ENCODE data around the gene LHX6. TPM values are rescaled to one million over a fixed set of nuclear protein-coding genes. Genes with fewer than 3 reads are reported as not detected.

The LHX6 gene
- total and polyA plus RNA-seq, 2 of the 4 experiments (the other 2 are of a cell fraction), result under 0.01 to 0.05 TPM

DNA sequence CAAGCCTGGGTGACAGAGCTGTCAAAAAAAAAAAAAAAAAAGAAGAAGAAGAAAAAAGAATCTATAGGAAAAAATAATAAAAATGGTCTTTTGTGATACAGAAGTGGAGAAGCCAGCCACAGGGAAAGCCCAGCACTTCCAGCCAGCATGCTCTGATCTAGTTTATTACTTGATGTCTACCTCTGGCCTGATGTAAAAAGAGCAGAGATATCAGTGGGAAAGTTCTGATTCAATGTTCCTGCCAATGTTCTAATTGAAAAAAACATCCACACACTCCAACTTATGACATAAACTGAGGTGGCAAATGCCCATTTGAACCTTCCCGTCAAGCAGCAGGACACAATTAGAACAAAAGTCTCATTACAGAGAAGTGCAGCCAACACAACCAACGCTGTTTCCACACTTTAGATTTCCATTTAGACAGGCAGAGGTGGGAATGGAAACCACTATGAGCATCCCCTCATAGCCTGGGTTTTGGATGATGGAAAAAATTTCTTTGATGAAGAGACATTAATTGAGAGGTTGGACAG, 30.2 kb upstream of the LHX6 start:
- no TSS peak for BruUV-seq (replicated peaks)
- H3K79me1 ChIP-seq (ENCODE audit: low read depth in 1 of 2, low read length in 2 of 2), result peaks cover 21 to 57% of the 10 kb centered on the region in 2 experiments
- ATAC-seq (ENCODE audit: low read depth), result no peak
- no peak overlapping the region for H2BK15ac ChIP-seq (ENCODE audit: low read depth, low read length)
- H3K14ac ChIP-seq (replicated peaks; ENCODE audit: low read depth, low read length), result no peak overlapping the region
- dilution Hi-C loops (cut with HindIII; ENCODE audit: low sequenced_read_pairs, unreplicated experiment) (no loop called here), in situ Hi-C loops (cut with MboI; ENCODE audit: low sequenced_read_pairs) (no loop called here), intact Hi-C loops (cut with micrococcal nuclease) (no loop called here)
- no peak overlapping the region for H3K4me2 ChIP-seq (ENCODE audit: low read depth, low read length)
- WGBS, 2 experiments (ENCODE audit: extremely low coverage in 2 of 2, insufficient read length in 1 of 2), result no CpG with 5 or more reads among the region's 2 CpGs
- peaks cover 14% of the 10 kb centered on the region; the same call in 1 of the 2 replicates for H3K9me1 ChIP-seq (ENCODE audit: insufficient read depth, low read length)
- no peak overlapping the region for H3K56ac ChIP-seq (ENCODE audit: extremely low read depth, insufficient read depth, low read length)
- H3K23ac ChIP-seq (ENCODE audit: low read depth, low read length), result no peak overlapping the region
- H3K4me3 ChIP-seq (ENCODE audit: insufficient read depth, low read depth, low read length), result no peak overlapping the region
- POLR2A ChIA-PET (ENCODE audit: unreplicated experiment), result no interaction called here
- H3K36me3 ChIP-seq (ENCODE audit: control insufficient read depth, insufficient read depth, low read length), result peaks cover 13% of the 10 kb centered on the region
- H2BK5ac ChIP-seq (ENCODE audit: low read depth, low read length, poor library complexity, severe bottlenecking), result no peak overlapping the region
- no peaks in the 10 kb centered on the region for H3K9me3 ChIP-seq (ENCODE audit: control insufficient read depth, insufficient read depth, low read length)
- no peak overlapping the region for H3K18ac ChIP-seq (ENCODE audit: low read depth, low read length)
- H2BK20ac ChIP-seq (ENCODE audit: low read depth, low read length), result no peak overlapping the region
- no peaks in the 10 kb centered on the region for H4K20me1 ChIP-seq (ENCODE audit: insufficient read depth, low read length)
- H2AK9ac ChIP-seq (replicated peaks; ENCODE audit: low read depth, low read length, poor library complexity), result no peak overlapping the region
- CTCF ChIA-PET, result no interaction called here
- TF ChIP-seq MXI1 (IDR thresholded peaks at IDR 0.05; ENCODE audit: borderline replicate concordance, low read depth, low read length) (no peak), SMC3 (IDR thresholded peaks at IDR 0.05; ENCODE audit: low read depth, low read length) (no peak), BHLHE40 (IDR thresholded peaks at IDR 0.05; ENCODE audit: low read depth, low read length) (no peak), RCOR1 (IDR thresholded peaks at IDR 0.05; ENCODE audit: insufficient replicate concordance, low read length) (no peak)
- TF ChIP-seq, protein P1, sequence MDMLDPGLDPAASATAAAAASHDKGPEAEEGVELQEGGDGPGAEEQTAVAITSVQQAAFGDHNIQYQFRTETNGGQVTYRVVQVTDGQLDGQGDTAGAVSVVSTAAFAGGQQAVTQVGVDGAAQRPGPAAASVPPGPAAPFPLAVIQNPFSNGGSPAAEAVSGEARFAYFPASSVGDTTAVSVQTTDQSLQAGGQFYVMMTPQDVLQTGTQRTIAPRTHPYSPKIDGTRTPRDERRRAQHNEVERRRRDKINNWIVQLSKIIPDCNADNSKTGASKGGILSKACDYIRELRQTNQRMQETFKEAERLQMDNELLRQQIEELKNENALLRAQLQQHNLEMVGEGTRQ (IDR thresholded peaks at IDR 0.05; ENCODE audit: low read depth, low read length), result no peak
- TF ChIP-seq, protein P2, sequence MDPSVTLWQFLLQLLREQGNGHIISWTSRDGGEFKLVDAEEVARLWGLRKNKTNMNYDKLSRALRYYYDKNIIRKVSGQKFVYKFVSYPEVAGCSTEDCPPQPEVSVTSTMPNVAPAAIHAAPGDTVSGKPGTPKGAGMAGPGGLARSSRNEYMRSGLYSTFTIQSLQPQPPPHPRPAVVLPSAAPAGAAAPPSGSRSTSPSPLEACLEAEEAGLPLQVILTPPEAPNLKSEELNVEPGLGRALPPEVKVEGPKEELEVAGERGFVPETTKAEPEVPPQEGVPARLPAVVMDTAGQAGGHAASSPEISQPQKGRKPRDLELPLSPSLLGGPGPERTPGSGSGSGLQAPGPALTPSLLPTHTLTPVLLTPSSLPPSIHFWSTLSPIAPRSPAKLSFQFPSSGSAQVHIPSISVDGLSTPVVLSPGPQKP (IDR thresholded peaks at IDR 0.05; ENCODE audit: borderline replicate concordance, low read depth, low read length), result no peak
- no peaks in the 10 kb centered on the region for H3K4me1 ChIP-seq (ENCODE audit: control insufficient read depth, insufficient read depth, low read length)
- H3K4ac ChIP-seq (ENCODE audit: low read depth, low read length), result no peak overlapping the region
- H2BK120ac ChIP-seq (ENCODE audit: low read depth, low read length), result no peak overlapping the region
- H3K27me3 ChIP-seq (ENCODE audit: control insufficient read depth, insufficient read depth, low read length), result no peaks in the 10 kb centered on the region
- no peak overlapping the region for H3K27ac ChIP-seq (ENCODE audit: insufficient read depth, low read length)
- no peak overlapping the region for H4K8ac ChIP-seq (ENCODE audit: low read depth in 2 of 2, low read length in 2 of 2)
- no peak overlapping the region for H2AK5ac ChIP-seq (ENCODE audit: low read depth, low read length)
- no peak overlapping the region for H2AFZ ChIP-seq (replicated peaks; ENCODE audit: low read length, poor library complexity)
- H3K9ac ChIP-seq (ENCODE audit: low read depth, low read length), result no peak overlapping the region
- no peak for DNase-seq
- no peak overlapping the region for H4K91ac ChIP-seq (ENCODE audit: insufficient read depth, low read depth, low read length)
- no peak overlapping the region for H4K5ac ChIP-seq (ENCODE audit: low read depth, low read length)
